ENCODE results near the gene RHBDD3. TPM values are rescaled to one million over a fixed set of nuclear protein-coding genes. Genes with fewer than 3 reads are reported as not detected.

Gene RHBDD3
- total RNA-seq, 1 experiment from 2014 or later: 49.6 TPM

GRCh38 chr22:29307596-29308147, 39.9 kb upstream of the RHBDD3 start:
- H3K36me3 ChIP-seq (ENCODE audit: control insufficient read depth, insufficient read depth, low read length): no peaks in the 10 kb centered on the region; the same call in 1 of the 2 replicates
- DNase-seq (ENCODE audit: low read depth, low spot score) (no peak), ATAC-seq (no peak)
- no peaks in the 10 kb centered on the region for H3K9me3 ChIP-seq (ENCODE audit: control insufficient read depth, insufficient read depth, low read depth, low read length)
- CTCF ChIA-PET: no interaction called here
- TF ChIP-seq SIN3A (IDR thresholded peaks at IDR 0.05; ENCODE audit: borderline replicate concordance, insufficient read depth, low read depth, low read length) (no peak), CTCF (IDR thresholded peaks at IDR 0.05) (no peak), REST (IDR thresholded peaks at IDR 0.05; ENCODE audit: insufficient read depth in 1 of 2, low read depth in 2 of 2, low read length in 1 of 2) (no peak), POLR2AphosphoS5 (IDR thresholded peaks at IDR 0.05; ENCODE audit: low read depth, low read length) (no peak), TCF7L2 (IDR thresholded peaks at IDR 0.05; ENCODE audit: low read depth, low read length) (no peak)
- peaks cover 31% of the 10 kb centered on the region for H3K4me1 ChIP-seq (ENCODE audit: control insufficient read depth, insufficient read depth, low read length)
- BruUV-seq (replicated peaks): no TSS peak
- POLR2A ChIA-PET: no interaction called here
- intact Hi-C loops (cut with micrococcal nuclease; ENCODE audit: unreplicated experiment): no loop called here
- H3K4me3 ChIP-seq (ENCODE audit: low read depth in 2 of 2, low read length in 2 of 2): peak overlapping the region; percentile 66 to 75
- peak overlapping the region; percentile 86 for H3K27ac ChIP-seq (ENCODE audit: low read length)
- in situ Hi-C loops (cut with HindIII; ENCODE audit: low pct_unique_long_range_greater_than_20kb, low sequenced_read_pairs): no loop called here
- H3K27me3 ChIP-seq (ENCODE audit: control insufficient read depth, insufficient read depth, low read length): no peaks in the 10 kb centered on the region

DNA sequence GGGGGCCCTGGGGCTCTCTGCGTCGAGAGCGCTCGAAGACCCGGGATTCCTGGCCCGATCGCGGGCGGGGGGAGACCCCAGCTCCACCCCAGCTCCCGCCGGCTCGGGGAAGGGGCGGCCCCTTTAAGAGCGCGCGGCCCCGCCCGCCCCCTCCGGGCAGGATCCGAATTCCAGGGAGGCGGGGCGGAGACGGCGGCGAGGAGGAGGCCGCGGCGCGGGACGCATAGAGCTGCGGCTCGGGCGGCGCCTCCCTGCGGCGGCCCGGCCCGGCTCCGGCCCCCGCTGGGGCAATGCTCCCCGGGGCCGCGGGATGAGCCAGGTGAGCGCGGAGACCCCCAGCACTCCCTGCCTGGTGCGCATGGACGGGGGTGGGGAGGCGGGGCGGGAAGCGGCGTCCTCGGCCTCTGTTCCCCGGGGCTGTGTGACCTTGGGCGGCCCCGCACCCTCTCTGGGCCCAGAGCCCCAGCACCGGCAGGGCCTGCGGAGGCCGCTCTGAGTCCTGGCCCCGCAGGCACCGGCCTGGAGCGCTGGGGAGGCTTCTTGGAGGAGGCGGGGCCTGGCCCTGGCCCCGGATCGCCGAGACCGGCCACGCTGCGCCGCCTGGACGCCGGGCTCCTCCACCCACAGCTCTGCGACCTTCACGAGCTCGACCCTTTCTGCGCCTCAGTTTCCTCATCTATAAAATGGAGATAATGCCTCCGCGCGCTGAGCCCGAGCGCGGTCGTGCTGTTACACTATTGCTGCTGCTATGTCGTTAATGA, 39.2 kb upstream of the RHBDD3 start:
- ChIA-PET CTCF (no interaction called here), POLR2A (no interaction called here)
- Histone ChIP-seq H3K27me3 (ENCODE audit: control insufficient read depth, insufficient read depth, low read length) (no peaks in the 10 kb centered on the region), H3K36me3 (ENCODE audit: control insufficient read depth, insufficient read depth, low read length) (no peaks in the 10 kb centered on the region; the same call in 1 of the 2 replicates), H3K27ac (ENCODE audit: low read length) (peak overlapping the region; percentile 88), H3K4me1 (ENCODE audit: control insufficient read depth, insufficient read depth, low read length) (peaks cover 31% of the 10 kb centered on the region), H3K4me3 (ENCODE audit: low read depth in 2 of 2, low read length in 2 of 2) (peak overlapping the region; percentile 66 to 75), H3K9me3 (ENCODE audit: control insufficient read depth, insufficient read depth, low read depth, low read length) (no peaks in the 10 kb centered on the region)
- in situ Hi-C loops (cut with HindIII; ENCODE audit: low pct_unique_long_range_greater_than_20kb, low sequenced_read_pairs) (no loop called here), intact Hi-C loops (cut with micrococcal nuclease; ENCODE audit: unreplicated experiment) (no loop called here)
- TF ChIP-seq SIN3A (IDR thresholded peaks at IDR 0.05; ENCODE audit: borderline replicate concordance, insufficient read depth, low read depth, low read length) (peak; percentile 55; the same call in 1 of the 2 replicates), TCF7L2 (IDR thresholded peaks at IDR 0.05; ENCODE audit: low read depth, low read length) (no peak), POLR2AphosphoS5 (IDR thresholded peaks at IDR 0.05; ENCODE audit: low read depth, low read length) (no peak), CTCF (IDR thresholded peaks at IDR 0.05) (peak; percentile 15; the same call in 1 of the 2 replicates), REST (IDR thresholded peaks at IDR 0.05; ENCODE audit: insufficient read depth in 1 of 2, low read depth in 2 of 2, low read length in 1 of 2) (no peak)
- peak; percentile 68 for ATAC-seq
- BruUV-seq (replicated peaks): no TSS peak
- DNase-seq (ENCODE audit: low read depth, low spot score): no peak

Data from Panc1 (cell line).